GM12874 (cell line): Measurements from ENCODE around the gene PSMB7.

Source experiments
- CTCF ChIP-seq: IDR thresholded peaks from 2 replicates; pipeline ENCODE4 v1.5.1; 2011; ENCODE audit warnings: low read depth, mild to moderate bottlenecking, control low read depth, low read length, moderate library complexity; ENCODE audit not compliant: insufficient read depth

The PSMB7 gene

GRCh38 chr9:124347968-124348358 is 67.3 kb downstream of the PSMB7 start:
- no peak for TF ChIP-seq CTCF

- no peak for TF ChIP-seq CTCF
Observed at GRCh38 chr9:124347206-124347967, 67.9 kb downstream of the PSMB7 start.

GRCh38 chr9:124346347-124347163 is 68.7 kb downstream of the PSMB7 start:
- TF ChIP-seq CTCF = no peak

GRCh38 chr9:124345751-124346281 is 69.4 kb downstream of the PSMB7 start:
- no peak for TF ChIP-seq CTCF

- no peak for TF ChIP-seq CTCF
Observed at GRCh38 chr9:124345063-124345462, 70.2 kb downstream of the PSMB7 start.

GRCh38 chr9:124344291-124345050 is 70.8 kb downstream of the PSMB7 start:
- no peak for TF ChIP-seq CTCF
